A673 (cell line): ENCODE measurements around the gene ANKRD13D. TPM values are rescaled to one million over a fixed set of nuclear protein-coding genes. Genes with fewer than 3 reads are reported as not detected.

ENCODE experiments used
- BruUV-seq: library from RNA; stranded (reverse); fragments of 400-500 nt; replicated peaks from 2 replicates; lab custom pipeline; 2021; lab: Mats Ljungman, UMichigan
- CTCF ChIA-PET: fragments of 300-600 bp; sonication (Branson Sonifier 250); formaldehyde crosslinking; loops from one replicate; lab custom pipeline; 2022; ENCODE audit warnings: antibody characterized with exemption; lab: Charles Lee
- POLR2A ChIA-PET: fragments of 300-600 bp; sonication (Branson Sonifier 250); formaldehyde crosslinking; loops from one replicate; lab custom pipeline; 2022; ENCODE audit warnings: antibody characterized with exemption; ENCODE audit not compliant: low non-redundant PET; lab: Charles Lee
- DNase-seq: peaks from one replicate; pipeline ENCODE4 v3.0.0-alpha.2; 2015; ENCODE audit warnings: low spot score
- H3K27ac ChIP-seq: fragments of 200-600 bp; sonication (generic); 2 replicates; pipeline ENCODE4 v1.5.1; 2016; ENCODE audit warnings: mixed run types, low read depth, mild to moderate bottlenecking, mixed read lengths, antibody characterized with exemption, low read length; ENCODE audit not compliant: poor library complexity, severe bottlenecking
- H3K27me3 ChIP-seq: fragments of 200-600 bp; sonication (generic); replicated peaks from 2 replicates; pipeline ENCODE4 v1.6.1; 2017; ENCODE audit warnings: mixed run types, low read depth, mild to moderate bottlenecking, mixed read lengths, antibody characterized with exemption, low read length; ENCODE audit not compliant: insufficient read depth, poor library complexity
- H3K36me3 ChIP-seq: fragments of 200-600 bp; sonication (generic); 2 replicates; pipeline ENCODE4 v1.6.1; 2016; ENCODE audit warnings: mixed run types, mild to moderate bottlenecking, mixed read lengths, antibody characterized with exemption, low read length; ENCODE audit not compliant: insufficient read depth, poor library complexity, severe bottlenecking
- H3K4me1 ChIP-seq: fragments of 200-600 bp; sonication (generic); 2 replicates; pipeline ENCODE4 v1.6.1; 2017; ENCODE audit warnings: mixed run types, mild to moderate bottlenecking, mixed read lengths, antibody characterized with exemption, low read length; ENCODE audit not compliant: insufficient read depth, poor library complexity, severe bottlenecking
- H3K4me3 ChIP-seq: fragments of 200-600 bp; sonication (generic); 2 replicates; pipeline ENCODE4 v1.5.1; 2016; ENCODE audit warnings: low read depth, mixed run types, mild to moderate bottlenecking, mixed read lengths, low read length; ENCODE audit not compliant: poor library complexity, severe bottlenecking
- H3K9me3 ChIP-seq: fragments of 200-600 bp; sonication (generic); 2 replicates; pipeline ENCODE4 v1.6.1; 2016; ENCODE audit warnings: mixed run types, low read depth, mild to moderate bottlenecking, mixed read lengths, antibody characterized with exemption, low read length; ENCODE audit not compliant: poor library complexity, severe bottlenecking
- CTCF ChIP-seq: fragments of 300-800, 200-600 bp; sonication (generic); conservative IDR thresholded peaks from 2 replicates; pipeline ENCODE4 v1.5.1; 2017; ENCODE audit warnings: low read depth, mild to moderate bottlenecking, antibody characterized with exemption, low read length, moderate library complexity, mixed read lengths
- EZH2 ChIP-seq: fragments of 200-600 bp; sonication (generic); IDR thresholded peaks from 2 replicates; pipeline ENCODE4 v1.6.1; 2017; ENCODE audit warnings: borderline replicate concordance, low read depth, mild to moderate bottlenecking, mixed read lengths, antibody characterized with exemption, low read length; ENCODE audit not compliant: poor library complexity, severe bottlenecking
- intact Hi-C: fragments of 100-400 bp; cut with micrococcal nuclease; formaldehyde crosslinking; loops from one replicate; pipeline ENCODE4 v1.10.0; 2022; ENCODE audit not compliant: unreplicated experiment
- total RNA-seq: library from RNA; stranded (reverse); gene quantifications from 2 replicates; pipeline ENCODE4 v1.2.3, GENCODE V29; 2021

Gene ANKRD13D
- total RNA-seq, 1 experiment from 2014 or later, result 101 TPM

- no peaks in the 10 kb centered on the region for H3K27me3 ChIP-seq
- H3K36me3 ChIP-seq, result no peaks in the 10 kb centered on the region
- no peaks in the 10 kb centered on the region for H3K9me3 ChIP-seq
- no peak for TF ChIP-seq EZH2
- no peak for TF ChIP-seq CTCF
- H3K4me1 ChIP-seq, result no peaks in the 10 kb centered on the region
- intact Hi-C loops, result loop anchor here (5.0 to 10.0 kb wide), 2 partner anchors 233 to 261 kb away; partner anchors contain the start of gene RHOD
- CTCF ChIA-PET, result no interaction called here
- POLR2A ChIA-PET, result no interaction called here
- no peak overlapping the region for H3K4me3 ChIP-seq
- no peak overlapping the region for H3K27ac ChIP-seq
- BruUV-seq, result no TSS peak
- DNase-seq, result no peak
Observed at GRCh38 chr11:67315325-67315909, 26.3 kb downstream of the ANKRD13D start.

GRCh38 chr11:67316882-67317204 lies 27.7 kb downstream of the ANKRD13D start:
- Histone ChIP-seq H3K4me3 (peak overlapping the region; percentile 72), H3K27ac (peak overlapping the region; percentile 76)
- no peak for DNase-seq

More at GRCh38 chr11:67316882-67317204, 27.7 kb downstream of the ANKRD13D start:
- intact Hi-C loops, result loop anchor here (1.0 to 10.0 kb wide), 4 partner anchors 50 to 262 kb away; partner anchors contain the start of gene RHOD
- Histone ChIP-seq H3K9me3 (no peaks in the 10 kb centered on the region), H3K27me3 (no peaks in the 10 kb centered on the region), H3K4me1 (no peaks in the 10 kb centered on the region), H3K36me3 (no peaks in the 10 kb centered on the region)
- CTCF ChIA-PET, result interaction anchor here (0.6 to 2.0 kb wide), 19 partner anchors 34 to 304 kb away, joined by 3 to 76 read pairs (median 4); partner anchors contain the start of genes GRK2, KDM2A and PPP1CA
- POLR2A ChIA-PET, result interaction anchor here (0.6 kb wide), 1 partner anchor 64 kb away, joined by 6 read pairs; no protein-coding TSS in a partner anchor
- TF ChIP-seq EZH2, result no peak
- no peak for TF ChIP-seq CTCF
- BruUV-seq, result no TSS peak
